ENCODE results near the gene TMTC2. TPM values are rescaled to one million over a fixed set of nuclear protein-coding genes. Genes with fewer than 3 reads are reported as not detected.

TMTC2 gene
- total and polyA plus RNA-seq, 10 of the 15 experiments (the other 5 are each of a cell fraction or from before 2014, with no cell fraction given), result 0.14 to 9.7 (median 1.2) TPM

DNA sequence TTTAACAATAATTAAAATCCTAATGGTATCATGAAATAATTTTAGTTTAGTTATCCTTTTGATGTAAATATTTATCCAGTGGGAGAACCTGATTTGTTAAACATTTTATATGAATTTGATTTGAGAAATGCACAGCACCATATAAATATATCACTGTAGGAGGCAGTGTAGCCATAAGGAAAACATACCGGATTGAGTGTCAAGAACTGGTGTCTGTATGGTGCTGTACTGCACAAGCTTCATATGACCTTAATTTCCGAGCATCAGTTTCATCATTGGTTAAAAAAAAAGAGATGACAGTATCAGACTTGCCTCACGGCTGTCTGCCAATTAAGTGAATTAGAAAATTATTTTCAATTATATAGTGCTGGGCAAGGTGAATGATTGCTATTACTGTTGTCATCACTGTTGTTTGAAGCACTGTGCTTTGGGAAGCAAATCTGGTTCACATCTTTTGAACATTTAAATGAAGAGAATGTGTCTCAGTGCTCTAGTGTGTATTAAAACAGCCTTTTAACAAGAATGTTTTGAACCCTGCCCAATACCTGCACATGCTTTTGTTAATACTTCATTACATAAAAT, 72.1 kb downstream of the TMTC2 start:
- no peaks in the 10 kb centered on the region for H3K27me3 ChIP-seq (replicated peaks in 1 of 2; ENCODE audit: control insufficient read depth in 2 of 2, insufficient read depth in 2 of 2, low read length in 1 of 2)
- H3K27ac ChIP-seq (ENCODE audit: control insufficient read depth, insufficient read depth), result no peak overlapping the region
- in situ Hi-C loops (cut with MboI), result no loop called here
- H3K36me3 ChIP-seq (ENCODE audit: control insufficient read depth in 2 of 2, insufficient read depth in 2 of 2, low read length in 1 of 2), result no peaks in the 10 kb centered on the region; a peak in 1 of 4 replicates
- no peaks in the 10 kb centered on the region for H4K20me1 ChIP-seq (ENCODE audit: control insufficient read depth, insufficient read depth)
- no peak for ATAC-seq
- FAIRE-seq, result no peak
- no peaks in the 10 kb centered on the region for H3K9me3 ChIP-seq (replicated peaks; ENCODE audit: control insufficient read depth, insufficient read depth, low read length)
- no peak overlapping the region for H3K4me2 ChIP-seq (ENCODE audit: control insufficient read depth, insufficient read depth)
- ChIA-PET SMC1A (ENCODE audit: uncharacterized antibody, unreplicated experiment) (interaction anchor here (0.8 to 2.0 kb wide), 7 partner anchors 10 to 318 kb away, joined by 3 to 6 read pairs (median 3); no protein-coding TSS in a partner anchor), CTCF (interaction anchor here (1.0 to 1.3 kb wide), 4 partner anchors 8 to 80 kb away, joined by 3 to 4 read pairs (median 4); no protein-coding TSS in a partner anchor), POLR2A (no interaction called here), RAD21 (ENCODE audit: unreplicated experiment) (interaction anchor here (0.5 to 1.1 kb wide), 2 partner anchors 36 to 73 kb away, joined by 3 to 4 read pairs; no protein-coding TSS in a partner anchor)
- no peak for DNase-seq (ENCODE audit: low read depth, low spot score)
- TF ChIP-seq CBFB (IDR thresholded peaks at IDR 0.05; ENCODE audit: low read depth), result no peak
- TF ChIP-seq TAF1 (IDR thresholded peaks at IDR 0.05; ENCODE audit: borderline replicate concordance, low read depth, low read length), result no peak
- no peak for TF ChIP-seq SIN3A (IDR thresholded peaks at IDR 0.05; ENCODE audit: low read depth, low read length)
- TF ChIP-seq NRF1 (conservative IDR thresholded peaks at IDR 0.05; ENCODE audit: low read depth, low read length), result no peak
- TF ChIP-seq, protein P1, sequence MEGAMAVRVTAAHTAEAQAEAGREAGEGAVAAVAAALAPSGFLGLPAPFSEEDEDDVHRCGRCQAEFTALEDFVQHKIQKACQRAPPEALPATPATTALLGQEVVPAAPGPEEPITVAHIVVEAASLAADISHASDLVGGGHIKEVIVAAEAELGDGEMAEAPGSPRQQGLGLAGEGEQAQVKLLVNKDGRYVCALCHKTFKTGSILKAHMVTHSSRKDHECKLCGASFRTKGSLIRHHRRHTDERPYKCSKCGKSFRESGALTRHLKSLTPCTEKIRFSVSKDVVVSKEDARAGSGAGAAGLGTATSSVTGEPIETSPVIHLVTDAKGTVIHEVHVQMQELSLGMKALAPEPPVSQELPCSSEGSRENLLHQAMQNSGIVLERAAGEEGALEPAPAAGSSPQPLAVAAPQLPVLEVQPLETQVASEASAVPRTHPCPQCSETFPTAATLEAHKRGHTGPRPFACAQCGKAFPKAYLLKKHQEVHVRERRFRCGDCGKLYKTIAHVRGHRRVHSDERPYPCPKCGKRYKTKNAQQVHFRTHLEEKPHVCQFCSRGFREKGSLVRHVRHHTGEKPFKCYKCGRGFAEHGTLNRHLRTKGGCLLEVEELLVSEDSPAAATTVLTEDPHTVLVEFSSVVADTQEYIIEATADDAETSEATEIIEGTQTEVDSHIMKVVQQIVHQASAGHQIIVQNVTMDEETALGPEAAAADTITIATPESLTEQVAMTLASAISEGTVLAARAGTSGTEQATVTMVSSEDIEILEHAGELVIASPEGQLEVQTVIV (IDR thresholded peaks at IDR 0.05; ENCODE audit: borderline replicate concordance, partially characterized antibody), result no peak
- no peak for TF ChIP-seq POLR2AphosphoS5 (IDR thresholded peaks at IDR 0.05; ENCODE audit: low read length)
- TF ChIP-seq, protein P2, sequence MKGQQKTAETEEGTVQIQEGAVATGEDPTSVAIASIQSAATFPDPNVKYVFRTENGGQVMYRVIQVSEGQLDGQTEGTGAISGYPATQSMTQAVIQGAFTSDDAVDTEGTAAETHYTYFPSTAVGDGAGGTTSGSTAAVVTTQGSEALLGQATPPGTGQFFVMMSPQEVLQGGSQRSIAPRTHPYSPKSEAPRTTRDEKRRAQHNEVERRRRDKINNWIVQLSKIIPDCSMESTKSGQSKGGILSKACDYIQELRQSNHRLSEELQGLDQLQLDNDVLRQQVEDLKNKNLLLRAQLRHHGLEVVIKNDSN (IDR thresholded peaks at IDR 0.05; ENCODE audit: borderline replicate concordance, extremely low read length, insufficient read depth, low read depth, low read length), result no peak
- no peak for TF ChIP-seq NR2C2 (IDR thresholded peaks at IDR 0.05; ENCODE audit: borderline replicate concordance, control insufficient read depth, insufficient read length, low read depth)
- TF ChIP-seq MEF2A (IDR thresholded peaks at IDR 0.05; ENCODE audit: insufficient read depth, low read depth, low read length), result no peak
- H3K4me3 ChIP-seq, result no peak overlapping the region
- no peaks in the 10 kb centered on the region for H3K4me1 ChIP-seq (ENCODE audit: control insufficient read depth, insufficient read depth, low read length)
- BruUV-seq (replicated peaks), result no TSS peak
- H3K79me2 ChIP-seq (ENCODE audit: control insufficient read depth, insufficient read depth, low read length), result no peaks in the 10 kb centered on the region
- 99% methylated on average over 3 of the region's 3 CpGs for WGBS (ENCODE audit: insufficient coverage, insufficient replicate concordance, low lambda C conversion rate, missing lambda C conversion rate)
- no peak overlapping the region for H2AFZ ChIP-seq (ENCODE audit: control insufficient read depth, low read depth, low read length)
- H3K9ac ChIP-seq (ENCODE audit: control insufficient read depth, insufficient read depth, low read length), result no peak overlapping the region
- intact Hi-C loops (cut with micrococcal nuclease; ENCODE audit: unreplicated experiment), result no loop called here

All from GM12878 (cell line).